Keratinocyte (primary cell): ENCODE data around the gene SNIP1.
"Not testable (repeated sequence)": the region's sequence is repeated elsewhere in the genome, so short reads cannot be mapped to it uniquely, and the experiment has no call there.

Experiments
- CTCF ChIP-seq, 3 experiments: IDR thresholded peaks in 1 of 3; conservative IDR thresholded peaks in 1 of 3; optimal IDR thresholded peaks in 1 of 3; 2 replicates in 2 of 3; 3 replicates in 1 of 3; pipeline versions ENCODE3 to v1.5.1; 2011; ENCODE audit warnings: low read length in 3 of 3, mild to moderate bottlenecking in 3 of 3, moderate library complexity in 2 of 3, control low read depth in 1 of 3, inconsistent platforms in 1 of 3; ENCODE audit not compliant: insufficient read depth in 2 of 3; ENCODE audit errors: extremely low read depth in 1 of 3
- EZH2 ChIP-seq: IDR thresholded peaks from one replicate; pipeline ENCODE4 v1.6.1; 2012; ENCODE audit warnings: inconsistent platforms, mild to moderate bottlenecking, low read length, moderate library complexity

- TF ChIP-seq CTCF (optimal IDR thresholded peaks at IDR 0.05 in 1 of 3, IDR thresholded peaks at IDR 0.05 in 1 of 3, conservative IDR thresholded peaks at IDR 0.05 in 1 of 3; ENCODE audit: extremely low read depth in 1 of 3, insufficient read depth in 2 of 3, low read length in 3 of 3); EZH2: not testable (repeated sequence)
Observed at GRCh38 chr1:37502791-37503190, 51.3 kb downstream of the SNIP1 start.
